CD4-positive, alpha-beta T cell treated with Interleukin-17A for 4 hours (primary cell): ENCODE data around the gene SUPV3L1.
A peak's percentile ranks its signal among the peaks of the same experiment; 100 is the strongest.

Experiments
- DNase-seq: peaks from one replicate; pipeline ENCODE4 v3.0.0-alpha.2; 2020; ENCODE audit warnings: mixed read lengths

The SUPV3L1 gene

GRCh38 chr10:69208761-69209160 lies 28.7 kb downstream of the SUPV3L1 start:
- DNase-seq, result no peak

GRCh38 chr10:69209787-69210484 lies 29.9 kb downstream of the SUPV3L1 start:
- DNase-seq, result no peak

GRCh38 chr10:69211104-69211503 lies 31.1 kb downstream of the SUPV3L1 start:
- DNase-seq, result no peak

GRCh38 chr10:69211524-69211923 lies 31.5 kb downstream of the SUPV3L1 start:
- no peak for DNase-seq

GRCh38 chr10:69213591-69214311 lies 33.7 kb downstream of the SUPV3L1 start:
- no peak for DNase-seq

DNA sequence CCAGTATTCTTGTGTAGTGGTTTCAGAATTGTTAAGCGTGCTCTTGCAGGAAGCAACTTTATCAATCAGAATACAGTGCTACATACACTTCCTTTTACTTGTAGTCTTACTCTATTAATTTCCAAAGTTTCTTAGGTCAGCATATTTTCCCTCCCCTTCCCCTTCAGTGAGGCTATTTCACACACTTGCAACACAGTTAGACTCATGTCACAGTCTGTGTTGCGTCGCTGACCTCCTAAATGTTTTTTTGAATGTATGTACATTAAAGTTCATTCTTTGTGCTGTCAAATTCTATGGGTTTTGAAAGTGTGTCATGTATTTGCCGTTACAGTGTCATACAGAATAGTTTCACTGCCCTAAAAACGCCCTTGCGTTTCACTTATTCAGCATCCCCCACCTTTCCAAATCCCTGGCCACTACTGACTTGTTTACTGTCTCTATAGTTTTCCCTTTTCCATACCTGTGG lies 34.7 kb downstream of the SUPV3L1 start:
- no peak for DNase-seq

- DNase-seq, result peak; percentile 19
Measured at GRCh38 chr10:69215405-69216171, 35.6 kb downstream of the SUPV3L1 start.

DNA sequence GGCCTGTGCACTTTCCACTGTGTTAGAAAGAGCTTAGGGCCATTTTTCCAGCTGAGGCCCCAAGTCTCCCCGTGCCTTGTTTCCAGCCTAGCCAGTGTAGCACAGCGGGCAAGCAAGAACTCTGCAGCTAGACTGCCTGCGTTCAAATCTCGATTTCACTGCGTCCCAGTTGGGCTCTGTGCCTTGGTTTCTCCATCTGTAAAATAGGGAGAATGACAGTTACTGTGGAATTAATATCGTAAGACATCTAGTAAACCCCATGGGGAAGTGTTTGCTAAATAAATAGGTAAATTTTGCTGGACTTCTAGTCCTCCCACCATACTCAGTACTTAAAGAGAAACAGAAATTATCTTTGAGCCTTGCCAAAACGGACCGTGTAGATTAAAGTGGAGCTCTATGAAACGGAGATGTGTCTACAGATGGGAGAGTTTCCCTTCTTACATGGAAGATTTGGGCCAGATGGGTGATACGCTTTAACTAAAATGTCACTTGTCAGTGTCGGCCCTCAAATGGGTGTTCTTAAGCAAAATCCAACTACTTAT lies 36.6 kb downstream of the SUPV3L1 start:
- DNase-seq, result no peak

DNA sequence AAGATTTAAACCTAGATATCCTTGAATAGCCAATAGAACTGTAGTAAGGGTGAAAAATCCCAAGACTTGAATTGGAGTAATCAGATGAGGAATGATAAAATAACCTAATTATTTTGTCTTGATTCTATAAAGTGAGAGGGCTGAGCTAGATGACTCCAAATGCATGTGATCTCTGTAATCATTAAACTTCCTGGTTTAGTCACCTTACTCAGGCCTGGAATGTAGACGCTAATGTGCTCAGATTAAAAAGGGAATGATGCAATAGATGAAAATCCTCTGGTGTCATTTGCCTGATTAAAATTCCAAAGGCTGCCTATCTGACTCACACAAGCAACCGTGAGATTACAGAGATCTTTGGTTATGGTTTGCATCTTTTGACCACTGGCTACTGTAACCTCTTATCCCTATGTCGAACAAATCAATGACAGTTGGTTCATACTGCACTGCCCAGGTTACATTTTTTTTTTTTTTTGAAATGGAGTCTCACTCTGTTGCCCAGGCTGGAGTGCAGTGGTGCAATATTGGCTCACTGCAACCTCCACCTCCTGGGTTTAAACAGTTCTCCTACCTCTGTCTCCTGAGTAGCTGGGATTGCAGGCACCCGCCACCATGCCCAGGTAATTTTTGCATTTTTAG lies 37.2 kb downstream of the SUPV3L1 start:
- no peak for DNase-seq

GRCh38 chr10:69218831-69219230 lies 38.8 kb downstream of the SUPV3L1 start:
- DNase-seq, result no peak

- DNase-seq, result no peak
Measured at GRCh38 chr10:69220041-69220451, 40.0 kb downstream of the SUPV3L1 start, which contains the start of gene HKDC1. Gene HKDC1 (plus strand): TSS chr10:69220332. CDS start chr10:69220436, 104 bp downstream.

- DNase-seq, result no peak
Measured at GRCh38 chr10:69220507-69220906, 40.5 kb downstream of the SUPV3L1 start.

- peak; percentile 67 for DNase-seq
Measured at GRCh38 chr10:69222157-69223027, 42.4 kb downstream of the SUPV3L1 start.

- DNase-seq, result no peak
Measured at GRCh38 chr10:69223028-69223342, 43.0 kb downstream of the SUPV3L1 start.

GRCh38 chr10:69224862-69225657 lies 45.0 kb downstream of the SUPV3L1 start:
- no peak for DNase-seq

DNA sequence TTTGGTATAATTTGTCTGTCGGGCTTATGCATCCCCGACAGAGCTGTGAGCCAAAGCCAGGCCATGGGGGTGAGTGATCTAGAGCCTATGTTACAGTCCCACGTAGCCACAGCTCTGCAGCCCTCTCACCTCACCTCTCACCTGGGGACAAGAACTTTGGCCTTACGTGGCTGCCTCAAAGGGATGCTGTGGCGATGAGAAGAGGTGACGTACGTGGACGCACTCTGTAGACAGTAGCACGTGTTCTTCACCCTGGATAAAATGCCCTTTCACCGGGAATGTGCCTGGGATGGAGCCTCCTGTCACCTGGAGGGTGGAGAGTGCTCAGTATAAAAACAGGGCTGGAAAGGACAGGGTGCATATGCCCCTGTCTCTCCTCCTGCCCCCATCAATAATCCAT lies 45.6 kb downstream of the SUPV3L1 start:
- no peak for DNase-seq

- DNase-seq, result no peak
Measured at GRCh38 chr10:69226919-69227450, 47.0 kb downstream of the SUPV3L1 start.

DNA sequence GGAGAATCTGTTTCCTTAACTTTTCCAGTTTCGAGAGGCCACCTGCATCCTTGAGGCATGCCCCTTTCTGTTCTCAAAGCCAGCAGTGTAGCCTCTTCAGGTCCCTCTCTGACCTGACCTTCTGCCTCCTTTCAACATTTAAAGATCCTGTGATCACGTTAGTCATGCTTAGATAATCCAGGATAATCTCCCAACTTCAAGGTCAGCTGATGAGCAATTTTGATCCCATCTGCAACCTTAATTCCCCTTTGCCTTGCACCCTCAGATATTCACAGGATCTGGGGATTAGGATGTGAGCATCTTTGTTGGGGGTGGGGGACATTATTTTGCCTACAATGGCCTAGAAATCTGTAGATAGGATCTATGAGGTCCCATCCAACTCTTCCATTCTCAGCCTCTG lies 48.1 kb downstream of the SUPV3L1 start:
- no peak for DNase-seq

DNA sequence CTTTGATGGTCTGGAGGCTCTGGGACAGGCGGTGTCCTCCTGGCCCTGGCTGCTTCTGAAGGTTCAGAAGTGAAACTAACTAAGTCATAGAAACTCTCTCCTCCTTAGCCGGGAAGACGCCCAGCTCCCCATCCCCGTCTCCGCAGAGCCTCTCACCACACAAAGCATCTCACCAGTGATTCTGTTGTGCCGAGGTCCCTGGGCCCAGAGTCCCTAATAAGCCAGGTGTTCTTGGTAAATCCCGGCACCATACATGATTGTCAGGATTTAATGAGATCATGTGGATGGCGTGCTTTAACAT lies 49.5 kb downstream of the SUPV3L1 start:
- no peak for DNase-seq

GRCh38 chr10:69230128-69230527 lies 50.1 kb downstream of the SUPV3L1 start:
- DNase-seq, result no peak

- DNase-seq, result no peak
Measured at GRCh38 chr10:69232252-69232651, 52.2 kb downstream of the SUPV3L1 start.
